H1 (cell line): ENCODE data around the gene MLH3. TPM values are rescaled to one million over a fixed set of nuclear protein-coding genes. Genes with fewer than 3 reads are reported as not detected.

Experiments
- CTCF ChIA-PET: fragments of 300-600 bp; sonication (Branson Sonifier 250); formaldehyde crosslinking; loops from one replicate; lab custom pipeline; 2021; ENCODE audit not compliant: partially characterized antibody; lab: Charles Lee
- POLR2A ChIA-PET: fragments of 300-600 bp; sonication (Branson Sonifier 250); formaldehyde crosslinking; loops from one replicate; lab custom pipeline; 2021; ENCODE audit warnings: inconsistent platforms; ENCODE audit not compliant: partially characterized antibody; lab: Charles Lee
- DNase-seq, 2 experiments: peaks; one replicate each; pipeline versions ENCODE4 v3.0.0 to v3.0.0-alpha.2; 2010 to 2022; ENCODE audit warnings: low spot score in 2 of 2, low read depth in 1 of 2, mixed read lengths in 1 of 2
- FAIRE-seq: peaks from 2 replicates; lab custom pipeline; 2011; peaks lifted over from hg19 to GRCh38; lab: Jason Lieb, UNC
- H2AFZ ChIP-seq: 2 replicates; pipeline ENCODE4 v1.8.1; 2012; ENCODE audit warnings: low read length, inconsistent platforms
- H2AK5ac ChIP-seq: 2 replicates; pipeline ENCODE4 v1.6.1; 2013; ENCODE audit warnings: low read depth, low read length
- H2BK120ac ChIP-seq: replicated peaks from 2 replicates; pipeline ENCODE3; 2013; ENCODE audit warnings: low read depth, low read length, inconsistent platforms
- H2BK12ac ChIP-seq: 2 replicates; pipeline ENCODE4 v1.6.1; 2013; ENCODE audit warnings: low read depth, low read length
- H2BK15ac ChIP-seq: 2 replicates; pipeline ENCODE4 v1.6.1; 2013; ENCODE audit warnings: low read length
- H2BK20ac ChIP-seq: 2 replicates; pipeline ENCODE4 v1.6.1; 2013; ENCODE audit warnings: low read length
- H2BK5ac ChIP-seq: 2 replicates; pipeline ENCODE4 v1.6.1; 2013; ENCODE audit warnings: low read depth, low read length
- H3K14ac ChIP-seq: 2 replicates; pipeline ENCODE4 v1.6.1; 2013; ENCODE audit warnings: inconsistent platforms; ENCODE audit not compliant: insufficient read length
- H3K18ac ChIP-seq: 2 replicates; pipeline ENCODE4 v1.6.1; 2013; ENCODE audit warnings: low read length; ENCODE audit errors: extremely low read depth
- H3K23ac ChIP-seq: 2 replicates; pipeline ENCODE4 v1.6.1; 2013; ENCODE audit warnings: inconsistent platforms; ENCODE audit not compliant: insufficient read length
- H3K23me2 ChIP-seq: 2 replicates; pipeline ENCODE4 v1.6.1; 2013; ENCODE audit warnings: low read depth, low read length
- H3K27ac ChIP-seq: 2 replicates; pipeline ENCODE4 v1.6.1; 2011; ENCODE audit warnings: low read depth, low read length, inconsistent platforms
- H3K27me3 ChIP-seq, 4 experiments: replicated peaks in 1 of 4; 1 replicate in 1 of 4; 2 replicates in 3 of 4; pipeline versions ENCODE4 v1.6.1 to v1.8.1; 2011 to 2013; ENCODE audit warnings: low read length in 3 of 4, mild to moderate bottlenecking in 3 of 4, inconsistent platforms in 2 of 4, mixed read lengths in 2 of 4, moderate library complexity in 1 of 4; ENCODE audit not compliant: control insufficient read depth in 3 of 4, insufficient read depth in 3 of 4; ENCODE audit errors: extremely low read depth in 1 of 4
- H3K36me3 ChIP-seq, 4 experiments: 2 replicates each; pipeline versions ENCODE4 v1.6.1 to v1.8.1; 2011 to 2013; ENCODE audit warnings: mild to moderate bottlenecking in 4 of 4, low read length in 3 of 4, moderate library complexity in 2 of 4, control low read depth in 1 of 4, inconsistent platforms in 1 of 4; ENCODE audit not compliant: insufficient read depth in 4 of 4, control insufficient read depth in 2 of 4
- H3K4ac ChIP-seq: replicated peaks from 2 replicates; pipeline ENCODE3; 2013; ENCODE audit warnings: low read length, low read depth, mixed read lengths, inconsistent platforms; ENCODE audit not compliant: insufficient read length
- H3K4me1 ChIP-seq, 4 experiments: replicated peaks in 1 of 4; 1 replicate in 1 of 4; 2 replicates in 3 of 4; pipeline versions ENCODE4 v1.6.1 to v1.8.1; 2011 to 2013; ENCODE audit warnings: low read length in 3 of 4, inconsistent platforms in 2 of 4, mixed read lengths in 1 of 4; ENCODE audit not compliant: insufficient read depth in 4 of 4, control insufficient read depth in 3 of 4
- H3K4me2 ChIP-seq, 2 experiments: 2 replicates each; pipeline versions ENCODE4 v1.6.1 to v1.8.1; 2011 to 2013; ENCODE audit warnings: low read depth in 2 of 2, low read length in 2 of 2, control low read depth in 1 of 2, inconsistent platforms in 1 of 2, mild to moderate bottlenecking in 1 of 2; ENCODE audit not compliant: insufficient read depth in 1 of 2
- H3K4me3 ChIP-seq, 4 experiments: fragments of 200-600, 300-600 bp in 1 of 4; sonication (generic), shearing (Covaris generic), sonication (Bioruptor Twin) in 1 of 4; 2 replicates each; pipeline versions ENCODE4 v1.5.1 to v1.8.1; 2011 to 2016; ENCODE audit warnings: low read length in 4 of 4, low read depth in 3 of 4, control low read depth in 2 of 4, inconsistent platforms in 2 of 4, mild to moderate bottlenecking in 2 of 4, mixed read lengths in 1 of 4, moderate library complexity in 1 of 4; ENCODE audit not compliant: insufficient read depth in 2 of 4; ENCODE audit errors: extremely low read depth in 1 of 4
- H3K56ac ChIP-seq: replicated peaks from 2 replicates; pipeline ENCODE3; 2013; ENCODE audit warnings: low read depth, mild to moderate bottlenecking, mixed read lengths, low read length, inconsistent platforms; ENCODE audit not compliant: insufficient read length
- H3K79me1 ChIP-seq: 2 replicates; pipeline ENCODE4 v1.6.1; 2013; ENCODE audit warnings: low read depth, low read length, control low read depth
- H3K79me2 ChIP-seq, 2 experiments: 2 replicates each; pipeline versions ENCODE4 v1.6.1 to v1.8.1; 2012 to 2013; ENCODE audit warnings: low read length in 2 of 2, mild to moderate bottlenecking in 2 of 2, inconsistent platforms in 1 of 2; ENCODE audit not compliant: insufficient read depth in 2 of 2, control insufficient read depth in 1 of 2
- H3K9ac ChIP-seq, 4 experiments: replicated peaks in 1 of 4; 1 replicate in 1 of 4; 2 replicates in 3 of 4; pipeline versions ENCODE4 v1.6.1 to v1.8.1; 2011 to 2013; ENCODE audit warnings: low read depth in 3 of 4, low read length in 3 of 4, control low read depth in 2 of 4, mild to moderate bottlenecking in 2 of 4, moderate library complexity in 2 of 4, inconsistent platforms in 1 of 4; ENCODE audit errors: extremely low read depth in 1 of 4
- H3K9me3 ChIP-seq, 2 experiments: 2 replicates each; pipeline versions ENCODE4 v1.6.1 to v1.8.1; 2012 to 2013; ENCODE audit warnings: mild to moderate bottlenecking in 2 of 2, moderate library complexity in 2 of 2, control low read depth in 1 of 2, inconsistent platforms in 1 of 2, low read depth in 1 of 2, low read length in 1 of 2, mixed read lengths in 1 of 2; ENCODE audit not compliant: insufficient read depth in 2 of 2
- H4K20me1 ChIP-seq, 2 experiments: replicated peaks in 1 of 2; 2 replicates each; pipeline versions ENCODE3 to v1.8.1; 2011 to 2013; ENCODE audit warnings: inconsistent platforms in 2 of 2, low read length in 2 of 2, mild to moderate bottlenecking in 1 of 2; ENCODE audit not compliant: insufficient read depth in 2 of 2, control insufficient read depth in 1 of 2
- H4K5ac ChIP-seq: 2 replicates; pipeline ENCODE4 v1.6.1; 2013; ENCODE audit warnings: low read length, low read depth, mixed read lengths, inconsistent platforms; ENCODE audit not compliant: insufficient read length
- H4K8ac ChIP-seq: 2 replicates; pipeline ENCODE4 v1.8.0; 2013; ENCODE audit warnings: mild to moderate bottlenecking, moderate library complexity, low read length, inconsistent platforms; ENCODE audit not compliant: insufficient read depth; ENCODE audit errors: extremely low read depth
- H4K91ac ChIP-seq: replicated peaks from 2 replicates; pipeline ENCODE3; 2013; ENCODE audit warnings: low read length, mixed read lengths, inconsistent platforms; ENCODE audit not compliant: insufficient read length
- ATF3 ChIP-seq: IDR thresholded peaks from 2 replicates; pipeline ENCODE4 v1.6.1; 2011; ENCODE audit warnings: low read depth, mild to moderate bottlenecking, low read length; ENCODE audit not compliant: insufficient read depth
- CBX5 ChIP-seq: fragments of 300-800, 300-1000 bp; sonication (generic); IDR thresholded peaks from 2 replicates; pipeline ENCODE4 v1.7.1; 2016; ENCODE audit warnings: antibody characterized with exemption, low read length, low read depth
- CHD1 ChIP-seq: IDR thresholded peaks from 2 replicates; pipeline ENCODE4 v1.6.1; 2012; ENCODE audit warnings: low read depth, low read length, improper control_type of control experiment
- CREB1 ChIP-seq: IDR thresholded peaks from 2 replicates; pipeline ENCODE4 v1.6.1; 2012; ENCODE audit warnings: inconsistent platforms
- E2F6 ChIP-seq: IDR thresholded peaks from 2 replicates; pipeline ENCODE4 v1.6.1; 2012; ENCODE audit warnings: inconsistent platforms
- JUN ChIP-seq: IDR thresholded peaks from 2 replicates; pipeline ENCODE4 v1.6.1; 2011; ENCODE audit warnings: low read depth, mild to moderate bottlenecking, improper control_type of control experiment, low read length
- JUND ChIP-seq: IDR thresholded peaks from 2 replicates; pipeline ENCODE4 v1.6.1; 2011; ENCODE audit warnings: mild to moderate bottlenecking, improper control_type of control experiment, low read length
- KDM1A ChIP-seq: fragments of 200-600, 300-600 bp; sonication (generic); IDR thresholded peaks from 2 replicates; pipeline ENCODE4 v1.7.1; 2016; ENCODE audit warnings: mild to moderate bottlenecking, low read length, borderline replicate concordance
- MAX ChIP-seq: IDR thresholded peaks from 2 replicates; pipeline ENCODE4 v1.6.1; 2012; ENCODE audit warnings: inconsistent platforms
- POLR2A ChIP-seq, 2 experiments: IDR thresholded peaks; 1 replicate in 1 of 2; 2 replicates in 1 of 2; pipeline ENCODE4 v1.6.1; 2011; ENCODE audit warnings: low read depth in 2 of 2, low read length in 2 of 2, mild to moderate bottlenecking in 2 of 2; ENCODE audit errors: control extremely low read depth in 1 of 2
- POLR2AphosphoS5 ChIP-seq: IDR thresholded peaks from 2 replicates; pipeline ENCODE4 v1.6.1; 2011; ENCODE audit warnings: low read depth, low read length
- RAD21 ChIP-seq, 2 experiments: IDR thresholded peaks in 1 of 2; conservative IDR thresholded peaks in 1 of 2; 2 replicates each; pipeline ENCODE4 v1.6.1; 2011; ENCODE audit warnings: low read depth in 2 of 2, low read length in 2 of 2, improper control_type of control experiment in 1 of 2, inconsistent platforms in 1 of 2, mild to moderate bottlenecking in 1 of 2, moderate library complexity in 1 of 2
- SRF ChIP-seq: IDR thresholded peaks from 2 replicates; pipeline ENCODE4 v1.6.1; 2011; ENCODE audit warnings: mild to moderate bottlenecking, low read depth, low read length, moderate library complexity
- TAF1 ChIP-seq: IDR thresholded peaks from 2 replicates; pipeline ENCODE4 v1.6.1; 2011; ENCODE audit warnings: mild to moderate bottlenecking, low read depth, low read length
- WGBS, 2 experiments: shearing (Covaris generic) in 1 of 2; methylation state at CpG; one replicate each; pipeline versions ENCODE4 v1.1.6 to v1.1.7; 2013 to 2015; ENCODE audit warnings: low lambda C conversion rate in 2 of 2, mixed read lengths in 2 of 2, inconsistent platforms in 1 of 2, low coverage in 1 of 2, missing lambda C conversion rate in 1 of 2; ENCODE audit not compliant: insufficient replicate concordance in 2 of 2, insufficient coverage in 1 of 2, insufficient read length in 1 of 2; ENCODE audit errors: extremely low coverage in 1 of 2, missing lambda C conversion rate in 1 of 2; 5-methylcytosine and 5-hydroxymethylcytosine counted together
- polyA plus RNA-seq, 7 experiments: library from polyadenylated mRNA; depleted of rRNA in 3 of 7; stranded (reverse) in 5 of 7; unstranded in 2 of 7; fragments of >200 nt in 5 of 7; fragments of 200-250 nt in 2 of 7; gene quantifications; 1 replicate in 5 of 7; 2 replicates in 1 of 7; 4 replicates in 1 of 7; pipeline versions ENCODE4 v1.2.1 to v1.2.3, GENCODE V29; 2011 to 2013; ENCODE audit warnings: missing spikeins in 2 of 7, mixed read lengths in 2 of 7
- total RNA-seq: library from RNA; stranded (reverse); fragmentation: NEBNext Ultra II Directional; extraction: Animal tissue kit (Norgen Biotek cat#: 25700); gene quantifications from 2 replicates; pipeline ENCODE4 v1.2.1, GENCODE V29; 2021

MLH3 gene
- total and polyA plus RNA-seq, 2 of the 8 experiments (the other 6 are each of a cell fraction or from before 2014, with no cell fraction given): 9.3 to 20.1 TPM

- Histone ChIP-seq H3K27ac (no peak overlapping the region), H3K9me3 (no peaks in the 10 kb centered on the region), H3K4me3 (no peak overlapping the region), H3K4me2 (no peak overlapping the region), H3K9ac (no peak overlapping the region), H2BK5ac (no peak overlapping the region), H2AFZ (no peak overlapping the region), H4K20me1 (no peaks in the 10 kb centered on the region), H3K18ac (no peak overlapping the region), H3K27me3 (no peaks in the 10 kb centered on the region), H3K56ac (no peak overlapping the region), H3K79me1 (no peaks in the 10 kb centered on the region), H2AK5ac (no peak overlapping the region), H3K23ac (no peak overlapping the region), H3K23me2 (no peaks in the 10 kb centered on the region), H2BK12ac (no peak overlapping the region), H3K4me1 (no peaks in the 10 kb centered on the region), H3K79me2 (no peaks in the 10 kb centered on the region), H2BK20ac (no peak overlapping the region), H3K36me3 (peaks cover 3 to 14% (median 10%) of the 10 kb centered on the region in 4 experiments; a peak in 5 of 8 replicates), H2BK120ac (no peak overlapping the region), H4K91ac (no peak overlapping the region), H2BK15ac (no peak overlapping the region), H4K8ac (no peak overlapping the region), H3K4ac (no peak overlapping the region), H3K14ac (no peak overlapping the region), H4K5ac (no peak overlapping the region)
- CTCF ChIA-PET: interaction anchor here (1.6 to 4.1 kb wide), 2 partner anchors 9 to 11 kb away, joined by 3 to 28 read pairs; no protein-coding TSS in a partner anchor
- FAIRE-seq (no peak), DNase-seq (no peak)
- POLR2A ChIA-PET: interaction anchor here (0.7 to 5.1 kb wide), 4 partner anchors 9 to 220 kb away, joined by 3 to 22 read pairs (median 4); partner anchors contain the start of gene ZC2HC1C
- 65% methylated on average over 4 of the region's 4 CpGs; no CpG with 5 or more reads in 1 of the 2 experiments for WGBS, 2 experiments
- TF ChIP-seq TAF1: no peak
- no peak for TF ChIP-seq MAX
- TF ChIP-seq JUND: no peak
- no peak for TF ChIP-seq JUN
- no peak for TF ChIP-seq CBX5
- no peak for TF ChIP-seq SRF
- no peak for TF ChIP-seq KDM1A
- no peak for TF ChIP-seq POLR2AphosphoS5
- no peak for TF ChIP-seq RAD21 (IDR thresholded peaks at IDR 0.05 in 1 of 2, conservative IDR thresholded peaks at IDR 0.05 in 1 of 2; ENCODE audit: low read depth in 2 of 2, low read length in 2 of 2)
- no peak for TF ChIP-seq POLR2A (IDR thresholded peaks at IDR 0.05; ENCODE audit: control extremely low read depth in 1 of 2, low read depth in 2 of 2, low read length in 2 of 2)
- TF ChIP-seq ATF3: no peak
- no peak for TF ChIP-seq CHD1
- no peak for TF ChIP-seq CREB1
- no peak for TF ChIP-seq E2F6
Measured at GRCh38 chr14:75079521-75079920, 28.3 kb upstream of the MLH3 start.
